Measurements from ENCODE around the gene DDX41.

GRCh38 chr5:177474002-177474476, 42.7 kb downstream of the DDX41 start:
- TF ChIP-seq CTCF (IDR thresholded peaks at IDR 0.05) (no peak), POLR2A (IDR thresholded peaks at IDR 0.05) (no peak)

Measured in tibial nerve (tissue), 3 donors.